Aortic smooth muscle cell (primary cell): ENCODE measurements around the gene GLB1L. TPM values are rescaled to one million over a fixed set of nuclear protein-coding genes. Genes with fewer than 3 reads are reported as not detected.

Source experiments
- total RNA-seq: library from RNA; depleted of rRNA; stranded (reverse); fragments of >200 nt; gene quantifications from 2 replicates; pipeline ENCODE4 v1.2.3, GENCODE V29; 2014

The GLB1L gene
- total RNA-seq = 15.3 and 20.3 TPM in 2 replicates

GRCh38 chr2:219245148-219245898 lies at the start of gene GLB1L, which contains the start of gene STK16:
Gene GLB1L, minus strand, starts transcription at chr2:219245444. Its CDS starts 1,871 bp downstream, at chr2:219243573.
Gene STK16, plus strand, starts transcription at chr2:219245479. Its CDS starts 521 bp downstream, at chr2:219246000.

GRCh38 chr2:219279151-219279915 lies 34.1 kb upstream of the GLB1L start, which contains the start of gene DNAJB2:
Gene DNAJB2, plus strand, starts transcription at chr2:219279366. Its CDS starts 468 bp downstream, at chr2:219279834.

GRCh38 chr2:219253753-219254589 lies 8.7 kb upstream of the GLB1L start, which contains the start of gene TUBA4A:
Gene TUBA4A, minus strand, starts transcription at chr2:219253918. Its CDS starts 60 bp downstream, at chr2:219253858.

GRCh38 chr2:219252900-219253752 lies 7.9 kb upstream of the GLB1L start, which contains the start of gene TUBA4B:
Gene TUBA4B, plus strand, starts transcription at chr2:219253243. Its CDS starts 165 bp downstream, at chr2:219253408.

GRCh38 chr2:219229305-219230058 lies 15.8 kb downstream of the GLB1L start, which contains the start of the genes ANKZF1 and ATG9A:
Gene ANKZF1, plus strand, starts transcription at chr2:219229806. Its CDS starts 452 bp downstream, at chr2:219230258.
Gene ATG9A, minus strand, starts transcription at chr2:219229636. Its CDS starts 1,612 bp downstream, at chr2:219228024.

GRCh38 chr2:219218732-219219701 lies 26.2 kb downstream of the GLB1L start, which contains the start of gene ABCB6:
Gene ABCB6, minus strand, starts transcription at chr2:219218958. Its CDS starts 285 bp downstream, at chr2:219218673.

GRCh38 chr2:219206328-219207133 lies 38.7 kb downstream of the GLB1L start, which contains the start of gene ZFAND2B:
Gene ZFAND2B, plus strand, starts transcription at chr2:219206782. Its CDS starts 206 bp downstream, at chr2:219206988.

Other genes starting within 250 kb of the GLB1L start
- gene CFAP65, start 203.9 kb downstream of the GLB1L start, total RNA-seq = not detected in 2 replicates
- under 0.01 TPM in 1 of 2 replicates, not detected in the other for gene IHH, start 184.5 kb downstream of the GLB1L start, total RNA-seq
- gene NHEJ1, start 84.6 kb downstream of the GLB1L start, total RNA-seq = 10.8 and 11.6 TPM in 2 replicates
- 1.6 TPM in 2 replicates for gene SLC23A3, start 75.4 kb downstream of the GLB1L start, total RNA-seq
- 37.9 and 41.9 TPM in 2 replicates for gene CNPPD1, start 68.5 kb downstream of the GLB1L start, total RNA-seq
- gene RETREG2, start 67.2 kb downstream of the GLB1L start, total RNA-seq = 64.1 and 72.9 TPM in 2 replicates
- 30.0 and 37.5 TPM in 2 replicates for gene ZFAND2B, start 38.7 kb downstream of the GLB1L start, total RNA-seq
- gene ABCB6, start 26.5 kb downstream of the GLB1L start, total RNA-seq = 21.6 and 28.3 TPM in 2 replicates
- 43.5 and 44.4 TPM in 2 replicates for gene ATG9A, start 15.8 kb downstream of the GLB1L start, total RNA-seq
- gene ANKZF1, start 15.6 kb downstream of the GLB1L start, total RNA-seq = 17.6 and 20.6 TPM in 2 replicates
- gene STK16, start within 50 bp of the GLB1L start, total RNA-seq = 26.8 and 34.8 TPM in 2 replicates
- not detected in 2 replicates for gene TUBA4B, start 7.8 kb upstream of the GLB1L start, total RNA-seq
- 19.1 and 30.1 TPM in 2 replicates for gene TUBA4A, start 8.5 kb upstream of the GLB1L start, total RNA-seq
- 39.4 and 43.2 TPM in 2 replicates for gene DNAJB2, start 33.9 kb upstream of the GLB1L start, total RNA-seq
- gene PTPRN, start 64.0 kb upstream of the GLB1L start, total RNA-seq = 0.25 and 0.40 TPM in 2 replicates
- gene RESP18, start 87.3 kb upstream of the GLB1L start, total RNA-seq = not detected in 2 replicates
- gene DNPEP, start 142.5 kb upstream of the GLB1L start, total RNA-seq = 47.6 and 49.3 TPM in 2 replicates
- gene DES, start 172.9 kb upstream of the GLB1L start, total RNA-seq = 0.13 and 0.62 TPM in 2 replicates
- gene SPEG, start 189.4 kb upstream of the GLB1L start, total RNA-seq = 11.1 and 25.1 TPM in 2 replicates